GM23338 (cell line): ENCODE data around the gene TP73. TPM values are rescaled to one million over a fixed set of nuclear protein-coding genes. Genes with fewer than 3 reads are reported as not detected.
A peak's percentile ranks its signal among the peaks of the same experiment; 100 is the strongest.

ENCODE experiments used
- ATAC-seq: fragments of 200-7000 bp; cut with Tn5 transposase; 3 replicates; pipeline ENCODE4 v1.9.1; 2020
- DNase-seq: peaks from one replicate; pipeline ENCODE4 v3.0.0-alpha.2; 2015; ENCODE audit warnings: low spot score
- H2AFZ ChIP-seq: fragments of 200-600 bp; sonication (generic); 2 replicates; pipeline ENCODE4 v1.8.0; 2016; ENCODE audit warnings: antibody characterized with exemption, mild to moderate bottlenecking, moderate library complexity
- H3F3A ChIP-seq: fragments of 200-600 bp; sonication (generic); replicated peaks from 2 replicates; pipeline ENCODE4 v1.8.0; 2017; ENCODE audit warnings: antibody characterized with exemption, mixed run types, low read depth
- H3K27ac ChIP-seq: fragments of 200-600 bp; sonication (generic); 2 replicates; pipeline ENCODE4 v1.6.1; 2016; ENCODE audit warnings: low read depth
- H3K27me3 ChIP-seq: fragments of 200-600 bp; sonication (generic); 2 replicates; pipeline ENCODE4 v1.8.0; 2016; ENCODE audit warnings: mild to moderate bottlenecking, mixed run types, moderate library complexity; ENCODE audit not compliant: insufficient read depth
- H3K36me3 ChIP-seq: fragments of 200-600 bp; sonication (generic); 2 replicates; pipeline ENCODE4 v1.8.0; 2016; ENCODE audit warnings: mild to moderate bottlenecking; ENCODE audit not compliant: insufficient read depth
- H3K4me1 ChIP-seq: fragments of 200-600 bp; sonication (generic); 2 replicates; pipeline ENCODE4 v1.8.0; 2016; ENCODE audit warnings: mild to moderate bottlenecking, moderate library complexity; ENCODE audit not compliant: insufficient read depth
- H3K4me2 ChIP-seq: fragments of 200-600 bp; sonication (generic); 2 replicates; pipeline ENCODE4 v1.7.1; 2017; ENCODE audit warnings: mixed run types
- H3K4me3 ChIP-seq: fragments of 200-600 bp; sonication (generic); 2 replicates; pipeline ENCODE4 v1.6.1; 2016; ENCODE audit warnings: mixed run types
- H3K79me2 ChIP-seq: fragments of 200-600 bp; sonication (generic); replicated peaks from 2 replicates; pipeline ENCODE4 v1.8.0; 2017; ENCODE audit warnings: mild to moderate bottlenecking; ENCODE audit not compliant: insufficient read depth
- H3K9me2 ChIP-seq: fragments of 200-600 bp; sonication (generic); 2 replicates; pipeline ENCODE4 v1.8.0; 2017; ENCODE audit not compliant: insufficient read depth
- H4K20me1 ChIP-seq: fragments of 200-600 bp; sonication (generic); replicated peaks from 2 replicates; pipeline ENCODE4 v1.8.0; 2017; ENCODE audit warnings: mild to moderate bottlenecking; ENCODE audit not compliant: insufficient read depth
- H3K27ac Mint-ChIP-seq: 2 replicates; pipeline ENCODE4 v1.8.0; 2020; ENCODE audit warnings: inconsistent platforms, mild to moderate bottlenecking, moderate library complexity, mixed read lengths
- H3K27me3 Mint-ChIP-seq: 3 replicates; pipeline ENCODE4 v1.8.0; 2022; ENCODE audit warnings: low read depth, mild to moderate bottlenecking, moderate library complexity, mixed read lengths, inconsistent platforms; ENCODE audit not compliant: insufficient read depth, poor library complexity
- H3K36me3 Mint-ChIP-seq: 3 replicates; pipeline ENCODE4 v1.8.0; 2021; ENCODE audit warnings: low read depth, mild to moderate bottlenecking, inconsistent platforms, moderate library complexity, mixed read lengths
- H3K4me1 Mint-ChIP-seq: 3 replicates; pipeline ENCODE4 v1.8.0; 2020; ENCODE audit warnings: mild to moderate bottlenecking, inconsistent platforms, mixed read lengths
- H3K4me3 Mint-ChIP-seq: 3 replicates; pipeline ENCODE4 v1.8.0; 2021; ENCODE audit warnings: moderate library complexity, mild to moderate bottlenecking, inconsistent platforms, mixed read lengths
- H3K9me3 Mint-ChIP-seq: 3 replicates; pipeline ENCODE4 v1.8.0; 2020; ENCODE audit warnings: moderate library complexity, mild to moderate bottlenecking, inconsistent platforms, mixed read lengths
- CREB1 ChIP-seq: fragments of 250-450 bp; sonication (Bioruptor Pico); IDR thresholded peaks from 2 replicates; pipeline ENCODE4 v1.5.0; 2020; ENCODE audit warnings: low read depth, mild to moderate bottlenecking, moderate library complexity
- CTCF ChIP-seq, 2 experiments: fragments of 200-600 bp in 1 of 2; sonication (generic) in 1 of 2; conservative IDR thresholded peaks; 2 replicates each; pipeline versions ENCODE4 v1.5.1 to v1.6.1; 2016 to 2017; ENCODE audit warnings: antibody characterized with exemption in 2 of 2, low read depth in 2 of 2, mild to moderate bottlenecking in 2 of 2, moderate library complexity in 1 of 2
- EZH2 ChIP-seq: fragments of 200-600 bp; sonication (generic); IDR thresholded peaks from one replicate; pipeline ENCODE4 v1.8.0; 2017; ENCODE audit warnings: antibody characterized with exemption, mild to moderate bottlenecking, low read depth; ENCODE audit not compliant: unreplicated experiment
- JUNB ChIP-seq: IDR thresholded peaks from one replicate; pipeline ENCODE4 v1.6.1; 2016; ENCODE audit warnings: antibody characterized with exemption; ENCODE audit not compliant: unreplicated experiment
- POLR2AphosphoS5 ChIP-seq: IDR thresholded peaks from 2 replicates; pipeline ENCODE4 v1.6.1; 2016; ENCODE audit warnings: antibody characterized with exemption, low read depth
- ZNF114 ChIP-seq: fragments of 250-450 bp; sonication (Bioruptor Pico); IDR thresholded peaks from 2 replicates; pipeline ENCODE4 v1.5.0; 2020; ENCODE audit warnings: mild to moderate bottlenecking, moderate library complexity
- polyA plus RNA-seq: library from polyadenylated mRNA; unstranded; fragments of >200 nt; fragmentation: Nextera tagmentation; extraction: Ambion mirVana; gene quantifications from 2 replicates; pipeline ENCODE4 v1.2.1, GENCODE V29; 2016
- total RNA-seq: library from RNA; depleted of rRNA; stranded (reverse); fragments of >200 nt; shearing (Covaris generic); gene quantifications from 2 replicates; pipeline ENCODE4 v1.2.3, GENCODE V29; 2014
- TF ChIP-seq, protein P1 (sequence below): IDR thresholded peaks from 2 replicates; pipeline ENCODE4 v1.6.1; 2016; ENCODE audit warnings: antibody characterized with exemption

Gene TP73
- total and polyA plus RNA-seq, 2 experiments from 2014 or later = 1.4 to 3.4 TPM

DNA sequence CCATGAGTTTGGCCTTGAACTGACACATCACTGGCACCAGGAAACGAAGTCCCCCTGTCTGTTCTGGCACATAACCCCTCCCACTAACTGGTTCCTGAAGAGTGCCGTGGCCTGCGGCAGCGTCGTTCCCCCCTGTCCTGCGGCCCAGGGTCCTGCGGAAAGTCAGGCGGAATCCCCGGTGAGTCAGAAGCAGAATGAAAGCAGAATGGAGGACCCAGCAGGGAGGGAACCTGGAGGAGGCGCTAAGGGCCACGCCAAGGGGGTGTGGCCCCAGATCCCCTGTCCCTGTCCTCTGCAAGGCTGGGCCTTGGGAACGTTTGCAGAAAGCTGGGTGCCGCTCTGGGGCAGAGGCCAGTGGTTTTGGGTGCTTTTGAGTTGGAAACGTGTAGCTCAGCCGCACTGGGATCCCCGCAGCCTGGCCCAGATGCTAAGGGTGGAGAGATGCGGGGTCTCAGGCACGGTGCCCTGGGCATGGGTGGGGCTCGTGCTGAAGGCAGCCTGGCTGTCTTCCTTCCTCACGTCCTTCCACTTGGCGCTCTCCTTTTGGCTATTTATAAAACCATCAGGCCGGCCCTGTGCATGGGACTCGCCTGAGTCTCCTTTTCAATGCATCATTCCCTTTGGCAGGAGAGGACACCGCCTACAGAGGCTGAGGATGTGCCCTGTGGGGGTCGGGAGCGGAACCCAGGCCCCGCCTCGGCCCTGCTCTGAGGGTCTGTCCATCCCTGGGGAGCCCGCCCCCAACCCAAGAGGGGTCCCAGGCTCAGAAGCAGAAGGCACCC, 36.2 kb downstream of the TP73 start:
- H3K79me2 ChIP-seq = no peaks in the 10 kb centered on the region
- Mint-ChIP-seq H3K4me1 (peaks cover 20% of the 10 kb centered on the region), H3K27ac (no peak overlapping the region), H3K9me3 (no peaks in the 10 kb centered on the region; the same call in 2 of the 3 replicates), H3K27me3 (peaks cover 18% of the 10 kb centered on the region), H3K4me3 (peak overlapping the region; percentile 45; the same call in 2 of the 3 replicates), H3K36me3 (no peaks in the 10 kb centered on the region)
- H3K9me2 ChIP-seq = no peaks in the 10 kb centered on the region
- peak overlapping the region; percentile 38 for H3K4me2 ChIP-seq
- H3K4me3 ChIP-seq = no peak overlapping the region
- DNase-seq = peak; percentile 62
- no peaks in the 10 kb centered on the region for H4K20me1 ChIP-seq
- peaks cover 8% of the 10 kb centered on the region; the same call in 1 of the 2 replicates for H3K4me1 ChIP-seq
- H3K27ac ChIP-seq = no peak overlapping the region
- peak overlapping the region; percentile 23; the same call in 1 of the 2 replicates for H2AFZ ChIP-seq
- no peaks in the 10 kb centered on the region for H3K27me3 ChIP-seq
- H3F3A ChIP-seq = no peaks in the 10 kb centered on the region
- no peak for TF ChIP-seq POLR2AphosphoS5
- TF ChIP-seq ZNF114 (CRISPR knock-in tag) = no peak
- TF ChIP-seq JUNB = no peak
- TF ChIP-seq, protein P1, sequence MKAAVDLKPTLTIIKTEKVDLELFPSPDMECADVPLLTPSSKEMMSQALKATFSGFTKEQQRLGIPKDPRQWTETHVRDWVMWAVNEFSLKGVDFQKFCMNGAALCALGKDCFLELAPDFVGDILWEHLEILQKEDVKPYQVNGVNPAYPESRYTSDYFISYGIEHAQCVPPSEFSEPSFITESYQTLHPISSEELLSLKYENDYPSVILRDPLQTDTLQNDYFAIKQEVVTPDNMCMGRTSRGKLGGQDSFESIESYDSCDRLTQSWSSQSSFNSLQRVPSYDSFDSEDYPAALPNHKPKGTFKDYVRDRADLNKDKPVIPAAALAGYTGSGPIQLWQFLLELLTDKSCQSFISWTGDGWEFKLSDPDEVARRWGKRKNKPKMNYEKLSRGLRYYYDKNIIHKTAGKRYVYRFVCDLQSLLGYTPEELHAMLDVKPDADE = no peak
- TF ChIP-seq CTCF (conservative IDR thresholded peaks at IDR 0.05; ENCODE audit: low read depth in 2 of 2) = 0 out of 4 replicates have a peak, but pooled peaks of 1 of the 2 experiments have one; percentile 6
- no peaks in the 10 kb centered on the region for H3K36me3 ChIP-seq
- peak; percentile 60 for ATAC-seq

- Mint-ChIP-seq H3K4me3 (no peak overlapping the region), H3K4me1 (peaks cover 20% of the 10 kb centered on the region), H3K27ac (no peak overlapping the region), H3K27me3 (peaks cover 17% of the 10 kb centered on the region), H3K36me3 (no peaks in the 10 kb centered on the region), H3K9me3 (no peaks in the 10 kb centered on the region; the same call in 2 of the 3 replicates)
- no peaks in the 10 kb centered on the region for H3K27me3 ChIP-seq
- no peaks in the 10 kb centered on the region for H3K36me3 ChIP-seq
- H3K9me2 ChIP-seq = no peaks in the 10 kb centered on the region
- no peak overlapping the region for H3K4me3 ChIP-seq
- no peak for DNase-seq
- H3K4me2 ChIP-seq = 0 out of 2 replicates have a peak overlapping the region, but pooled peaks have one; percentile 38
- TF ChIP-seq ZNF114 (CRISPR knock-in tag) = no peak
- no peak for TF ChIP-seq CREB1 (CRISPR knock-in tag)
- TF ChIP-seq EZH2 = no peak
- peaks cover 8% of the 10 kb centered on the region; the same call in 1 of the 2 replicates for H3K4me1 ChIP-seq
- H2AFZ ChIP-seq = no peak overlapping the region
- H3K79me2 ChIP-seq = no peaks in the 10 kb centered on the region
- no peaks in the 10 kb centered on the region for H3F3A ChIP-seq
- peak; percentile 6 for ATAC-seq
- H3K27ac ChIP-seq = no peak overlapping the region
- no peaks in the 10 kb centered on the region for H4K20me1 ChIP-seq
These were observed 36.9 kb downstream of the TP73 start for GRCh38 chr1:3689138-3689750.
